Stimulated activated naive CD8-positive, alpha-beta T cell treated with anti-CD3 and anti-CD28 coated beads, Interleukin-15, amount 100 ng/mL, for 72 hours (primary cell): ENCODE measurements around the gene ITGA2.
"Not testable (repeated sequence)": the region's sequence is repeated elsewhere in the genome, so short reads cannot be mapped to it uniquely, and the experiment has no call there.

Source experiments
- ATAC-seq: fragments of 150-1000 bp; cut with Tn5 transposase; 2 replicates; pipeline ENCODE4 v1.10.0; 2021; ENCODE audit warnings: mild to moderate bottlenecking, moderate library complexity
- DNase-seq, 2 donors: peaks; one replicate each; pipeline ENCODE4 v3.0.0; 2021 to 2022
- H3K27ac Mint-ChIP-seq, 2 donors: one replicate each; pipeline ENCODE4 v1.8.0; 2022; ENCODE audit warnings: mild to moderate bottlenecking in 2 of 2, mixed read lengths in 2 of 2, moderate library complexity in 2 of 2
- H3K27me3 Mint-ChIP-seq: one replicate; pipeline ENCODE4 v1.8.0; 2022; ENCODE audit warnings: mixed read lengths
- H3K4me1 Mint-ChIP-seq: one replicate; pipeline ENCODE4 v1.8.0; 2022; ENCODE audit warnings: mild to moderate bottlenecking, mixed read lengths
- H3K4me3 Mint-ChIP-seq, 2 donors: one replicate each; pipeline ENCODE4 v1.8.0; 2022; ENCODE audit warnings: mild to moderate bottlenecking in 2 of 2, mixed read lengths in 2 of 2, moderate library complexity in 1 of 2
- H3K9me3 Mint-ChIP-seq, 2 donors: one replicate each; pipeline ENCODE4 v1.8.0; 2022; ENCODE audit warnings: mixed read lengths in 2 of 2

ITGA2 gene

GRCh38 chr5:53111139-53111538 is 122.0 kb downstream of the ITGA2 start:
- DNase-seq: no peak
- ATAC-seq: no peak
- H3K4me3 Mint-ChIP-seq: peak overlapping the region in 1 of 2 donors; percentile 88
- H3K4me1 Mint-ChIP-seq: peaks cover 27% of the 10 kb centered on the region
- no peaks in the 10 kb centered on the region for H3K27me3 Mint-ChIP-seq
- no peaks in the 10 kb centered on the region for H3K9me3 Mint-ChIP-seq
- no peak overlapping the region for H3K27ac Mint-ChIP-seq

GRCh38 chr5:53112307-53112706 is 123.2 kb downstream of the ITGA2 start:
- not testable (repeated sequence) for H3K27me3 Mint-ChIP-seq, DNase-seq, H3K9me3 Mint-ChIP-seq, H3K4me3 Mint-ChIP-seq, H3K27ac Mint-ChIP-seq, ATAC-seq
- peaks cover 17% of the 10 kb centered on the region for H3K4me1 Mint-ChIP-seq

GRCh38 chr5:53112909-53113308 is 123.8 kb downstream of the ITGA2 start:
- H3K4me1 Mint-ChIP-seq: peaks cover 12% of the 10 kb centered on the region
- ATAC-seq (no peak), DNase-seq (no peak)
- no peak overlapping the region for H3K27ac Mint-ChIP-seq
- H3K27me3 Mint-ChIP-seq: no peaks in the 10 kb centered on the region
- no peaks in the 10 kb centered on the region for H3K9me3 Mint-ChIP-seq
- H3K4me3 Mint-ChIP-seq: no peak overlapping the region

GRCh38 chr5:53113947-53114346 is 124.8 kb downstream of the ITGA2 start:
- ATAC-seq: no peak

GRCh38 chr5:53114988-53115387 is 125.8 kb downstream of the ITGA2 start:
- no peak overlapping the region for H3K27ac Mint-ChIP-seq
- no peak overlapping the region for H3K4me3 Mint-ChIP-seq
- no peaks in the 10 kb centered on the region for H3K27me3 Mint-ChIP-seq
- no peaks in the 10 kb centered on the region for H3K9me3 Mint-ChIP-seq
- peaks cover 12% of the 10 kb centered on the region for H3K4me1 Mint-ChIP-seq
- DNase-seq: no peak
- no peak for ATAC-seq

More at GRCh38 chr5:53113947-53114346, 124.8 kb downstream of the ITGA2 start:
- Mint-ChIP-seq H3K27ac (no peak overlapping the region), H3K4me1 (peaks cover 12% of the 10 kb centered on the region), H3K9me3 (no peaks in the 10 kb centered on the region), H3K4me3 (no peak overlapping the region), H3K27me3 (no peaks in the 10 kb centered on the region)
- no peak for DNase-seq

GRCh38 chr5:53116597-53116996 is 127.4 kb downstream of the ITGA2 start:
- ATAC-seq (no peak), DNase-seq (no peak)
- Mint-ChIP-seq H3K27me3 (no peaks in the 10 kb centered on the region), H3K9me3 (no peaks in the 10 kb centered on the region), H3K27ac (no peak overlapping the region), H3K4me1 (no peaks in the 10 kb centered on the region), H3K4me3 (no peak overlapping the region)

GRCh38 chr5:53118879-53119278 is 129.7 kb downstream of the ITGA2 start:
- ATAC-seq (no peak), DNase-seq (no peak)
- Mint-ChIP-seq H3K4me1 (no peaks in the 10 kb centered on the region), H3K9me3 (no peaks in the 10 kb centered on the region), H3K4me3 (no peak overlapping the region), H3K27ac (no peak overlapping the region), H3K27me3 (no peaks in the 10 kb centered on the region)

- H3K9me3 Mint-ChIP-seq: no peaks in the 10 kb centered on the region
- no peaks in the 10 kb centered on the region for H3K27me3 Mint-ChIP-seq
- no peaks in the 10 kb centered on the region for H3K4me1 Mint-ChIP-seq
- no peak overlapping the region for H3K27ac Mint-ChIP-seq
- no peak for ATAC-seq
- DNase-seq: no peak
- no peak overlapping the region for H3K4me3 Mint-ChIP-seq
These were observed 131.0 kb downstream of the ITGA2 start for GRCh38 chr5:53120165-53120564.

GRCh38 chr5:53123702-53124101 is 134.6 kb downstream of the ITGA2 start:
- H3K4me1 Mint-ChIP-seq: no peaks in the 10 kb centered on the region
- ATAC-seq (no peak), DNase-seq (no peak)
- no peaks in the 10 kb centered on the region for H3K27me3 Mint-ChIP-seq
- no peaks in the 10 kb centered on the region for H3K9me3 Mint-ChIP-seq
- no peak overlapping the region for H3K4me3 Mint-ChIP-seq
- H3K27ac Mint-ChIP-seq: no peak overlapping the region

GRCh38 chr5:53126521-53126920 is 137.4 kb downstream of the ITGA2 start:
- DNase-seq (no peak), ATAC-seq (no peak)
- H3K27me3 Mint-ChIP-seq: no peaks in the 10 kb centered on the region
- H3K9me3 Mint-ChIP-seq: no peaks in the 10 kb centered on the region
- no peaks in the 10 kb centered on the region for H3K4me1 Mint-ChIP-seq
- H3K27ac Mint-ChIP-seq: no peak overlapping the region
- H3K4me3 Mint-ChIP-seq: no peak overlapping the region

GRCh38 chr5:53127107-53127506 is 138.0 kb downstream of the ITGA2 start:
- no peaks in the 10 kb centered on the region for H3K9me3 Mint-ChIP-seq
- no peaks in the 10 kb centered on the region for H3K4me1 Mint-ChIP-seq
- H3K27ac Mint-ChIP-seq: no peak overlapping the region
- H3K4me3 Mint-ChIP-seq: no peak overlapping the region
- DNase-seq: no peak
- no peaks in the 10 kb centered on the region for H3K27me3 Mint-ChIP-seq
- no peak for ATAC-seq

- Mint-ChIP-seq H3K27me3 (no peaks in the 10 kb centered on the region), H3K27ac (no peak overlapping the region), H3K4me3 (no peak overlapping the region), H3K4me1 (no peaks in the 10 kb centered on the region), H3K9me3 (no peaks in the 10 kb centered on the region)
- ATAC-seq (no peak), DNase-seq (no peak)
These were observed 139.3 kb downstream of the ITGA2 start for GRCh38 chr5:53128481-53128880.

GRCh38 chr5:53130266-53130665 is 141.1 kb downstream of the ITGA2 start:
- Mint-ChIP-seq H3K9me3 (no peaks in the 10 kb centered on the region), H3K4me3 (no peak overlapping the region), H3K27me3 (no peaks in the 10 kb centered on the region), H3K4me1 (no peaks in the 10 kb centered on the region), H3K27ac (no peak overlapping the region)
- no peak for ATAC-seq
- DNase-seq: no peak

- Mint-ChIP-seq H3K27ac (no peak overlapping the region), H3K4me3 (no peak overlapping the region), H3K4me1 (no peaks in the 10 kb centered on the region), H3K27me3 (no peaks in the 10 kb centered on the region), H3K9me3 (no peaks in the 10 kb centered on the region)
- no peak for ATAC-seq
- DNase-seq: no peak
These were observed 143.9 kb downstream of the ITGA2 start for GRCh38 chr5:53133020-53133419.
